Epithelial cell of proximal tubule (primary cell): Measurements from ENCODE around the gene STK38L. TPM values are rescaled to one million over a fixed set of nuclear protein-coding genes. Genes with fewer than 3 reads are reported as not detected.

Source experiments
- DNase-seq: peaks from one replicate; pipeline ENCODE4 v3.0.0-alpha.2; 2011; ENCODE audit warnings: low read depth
- H3K4me3 ChIP-seq: 2 replicates; pipeline ENCODE4 v1.5.1; 2011; ENCODE audit warnings: low read depth, mild to moderate bottlenecking, low read length
- CTCF ChIP-seq: conservative IDR thresholded peaks from 2 replicates; pipeline ENCODE4 v1.5.1; 2012; ENCODE audit warnings: low read depth, mild to moderate bottlenecking, low read length
- total RNA-seq: library from RNA; depleted of rRNA; stranded (reverse); fragments of >200 nt; gene quantifications from 2 replicates; pipeline ENCODE4 v1.2.3, GENCODE V29; 2015

The STK38L gene
- total RNA-seq, 1 donor from 2014 or later = 14.9 TPM

GRCh38 chr12:27343255-27344000 is 99.3 kb downstream of the STK38L start:
- TF ChIP-seq CTCF = no peak
- H3K4me3 ChIP-seq = no peak overlapping the region

GRCh38 chr12:27344246-27344645 is 100.2 kb downstream of the STK38L start:
- no peak for DNase-seq
- TF ChIP-seq CTCF = no peak
- no peak overlapping the region for H3K4me3 ChIP-seq

More at GRCh38 chr12:27343255-27344000, 99.3 kb downstream of the STK38L start:
- peak; percentile 94 for DNase-seq

- no peak for TF ChIP-seq CTCF
- no peak for DNase-seq
- no peak overlapping the region for H3K4me3 ChIP-seq
Measured at GRCh38 chr12:27344760-27345159, 100.7 kb downstream of the STK38L start.

GRCh38 chr12:27345376-27345775 is 101.3 kb downstream of the STK38L start:
- no peak for TF ChIP-seq CTCF
- no peak for DNase-seq
- no peak overlapping the region for H3K4me3 ChIP-seq

GRCh38 chr12:27347779-27348178 is 103.7 kb downstream of the STK38L start:
- H3K4me3 ChIP-seq = no peak overlapping the region
- no peak for DNase-seq
- TF ChIP-seq CTCF = no peak

GRCh38 chr12:27351476-27351875 is 107.4 kb downstream of the STK38L start:
- H3K4me3 ChIP-seq = no peak overlapping the region
- TF ChIP-seq CTCF = no peak
- no peak for DNase-seq

- TF ChIP-seq CTCF = no peak
- no peak overlapping the region for H3K4me3 ChIP-seq
- DNase-seq = no peak
Measured at GRCh38 chr12:27355486-27355885, 111.4 kb downstream of the STK38L start.
